ENCODE data around the gene SLC23A1. TPM values are rescaled to one million over a fixed set of nuclear protein-coding genes. Genes with fewer than 3 reads are reported as not detected.
A peak's percentile ranks its signal among the peaks of the same experiment; 100 is the strongest.

SLC23A1 gene
- total RNA-seq, 4 donors from 2014 or later: 0.30 to 5.5 (median 1.0) TPM; not detected in 1

DNA sequence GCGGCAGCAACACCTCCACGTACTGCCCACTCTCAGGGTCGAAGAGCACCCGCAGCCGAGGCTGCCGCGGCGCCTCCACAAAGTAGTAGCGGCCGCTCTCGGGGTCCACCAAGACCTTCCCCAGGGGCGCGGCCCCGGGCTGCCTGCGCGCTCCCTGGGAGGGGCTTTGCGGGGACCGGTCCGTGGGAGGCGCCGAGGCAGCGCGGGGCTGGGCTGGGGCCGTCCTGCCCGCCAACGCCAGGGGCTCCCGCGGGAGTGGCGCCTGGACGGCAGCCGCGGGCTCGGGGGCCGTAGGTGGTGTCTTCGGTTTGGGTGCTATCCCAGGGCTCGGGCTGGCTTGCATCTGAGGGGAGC lies 9.2 kb upstream of the SLC23A1 start:
- H3K27ac ChIP-seq: no peak overlapping the region
- intact Hi-C loops (cut with DNase I; ENCODE audit: low total_unique reads): no loop called here
- H3K27me3 ChIP-seq: peaks cover 9% of the 10 kb centered on the region in 2 donors
- peaks cover 0 to 7% of the 10 kb centered on the region in 2 donors for H3K4me1 ChIP-seq
- DNase-seq: no peak
- TF ChIP-seq POLR2A (IDR thresholded peaks at IDR 0.05) (no peak), CTCF (IDR thresholded peaks at IDR 0.05) (no peak)
- H3K4me3 ChIP-seq: peak overlapping the region in 1 of 2 donors; percentile 35
- no peaks in the 10 kb centered on the region for H3K9me3 ChIP-seq
- H3K36me3 ChIP-seq: no peaks in the 10 kb centered on the region

- Histone ChIP-seq H3K27me3 (peaks cover 9% of the 10 kb centered on the region in 2 donors), H3K36me3 (no peaks in the 10 kb centered on the region), H3K4me3 (no peak overlapping the region), H3K4me1 (peaks cover 0 to 7% of the 10 kb centered on the region in 2 donors), H3K27ac (no peak overlapping the region), H3K9me3 (no peaks in the 10 kb centered on the region)
- intact Hi-C loops (cut with DNase I; ENCODE audit: low total_unique reads): no loop called here
- no peak for DNase-seq
- no peak for TF ChIP-seq POLR2A (IDR thresholded peaks at IDR 0.05)
- TF ChIP-seq CTCF (IDR thresholded peaks at IDR 0.05): no peak
Measured at GRCh38 chr5:139391570-139392323, 8.7 kb upstream of the SLC23A1 start.

DNA sequence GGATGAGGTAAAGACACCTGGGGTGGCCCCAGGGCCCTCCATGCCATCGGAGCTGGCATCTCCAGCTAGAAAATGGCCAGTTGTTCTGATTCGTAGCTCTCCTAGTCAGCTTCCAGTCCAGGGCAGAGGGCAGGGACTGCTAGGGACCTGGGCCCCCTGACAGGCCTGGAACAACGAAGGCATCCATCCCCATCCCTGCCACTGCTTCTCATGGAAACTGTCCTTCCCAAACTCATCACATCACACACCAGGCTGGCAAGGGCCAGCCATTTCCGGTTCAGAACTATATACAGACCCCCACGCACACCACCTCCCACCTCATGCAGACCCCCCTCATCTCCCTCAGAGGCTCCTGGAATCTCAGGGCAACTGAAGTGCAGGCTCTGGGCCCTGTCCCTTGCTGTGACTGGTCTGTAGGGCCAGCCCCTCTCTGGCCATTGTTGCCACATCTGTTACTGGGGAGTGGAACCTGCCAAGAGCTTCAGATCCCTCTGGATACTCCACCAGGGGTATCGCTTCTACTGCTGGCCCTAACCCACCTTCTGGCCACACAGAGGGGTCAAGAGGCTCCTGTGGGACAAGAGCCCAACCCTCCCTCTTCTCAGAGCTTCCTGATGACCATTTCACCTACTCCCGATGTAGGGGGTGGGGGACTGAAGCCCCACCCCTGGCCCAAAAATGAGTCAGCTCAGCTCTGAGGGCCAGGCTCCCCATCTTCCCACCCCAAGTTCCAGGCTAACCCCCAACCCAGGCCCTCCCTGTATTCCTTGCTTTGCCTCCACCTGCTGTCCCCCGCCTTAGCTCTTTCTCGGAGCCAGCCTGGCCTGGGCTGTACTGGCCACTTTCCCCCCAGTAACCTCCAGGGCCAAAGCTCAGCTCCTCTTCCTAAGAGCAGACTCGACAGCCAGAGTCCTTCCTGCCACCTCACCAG lies 7.8 kb upstream of the SLC23A1 start:
- Histone ChIP-seq H3K27ac (no peak overlapping the region), H3K27me3 (peaks cover 9% of the 10 kb centered on the region in 2 donors), H3K4me3 (no peak overlapping the region), H3K36me3 (no peaks in the 10 kb centered on the region), H3K4me1 (peaks cover 0 to 7% of the 10 kb centered on the region in 2 donors), H3K9me3 (no peaks in the 10 kb centered on the region)
- no peak for DNase-seq
- intact Hi-C loops (cut with DNase I; ENCODE audit: low total_unique reads): no loop called here
- TF ChIP-seq CTCF (IDR thresholded peaks at IDR 0.05): no peak

GRCh38 chr5:139389701-139390638 lies 6.9 kb upstream of the SLC23A1 start, which contains the start of gene MZB1:
Gene MZB1 (minus strand): TSS chr5:139389913. CDS start chr5:139389856, 57 bp downstream.
- no peak within 1 kb of the TSS for H3K4me3 ChIP-seq
- DNase-seq: no peak
- H3K9me3 ChIP-seq: no peaks in the 10 kb centered on the region
- no peak for TF ChIP-seq POLR2A (IDR thresholded peaks at IDR 0.05)
- no peak for TF ChIP-seq CTCF (IDR thresholded peaks at IDR 0.05)
- H3K36me3 ChIP-seq: no peaks in the 10 kb centered on the region
- peaks cover 0 to 7% of the 10 kb centered on the region in 2 donors for H3K4me1 ChIP-seq
- no peak within 1 kb of the TSS for H3K27ac ChIP-seq
- H3K27me3 ChIP-seq: peaks cover 9% of the 10 kb centered on the region in 2 donors
- intact Hi-C loops (cut with DNase I; ENCODE audit: low total_unique reads): no loop called here

Measured in uterus (tissue), 4 donors.